IMR-90 (cell line): ENCODE data around the gene KRTAP10-1.

ENCODE experiments used
- BHLHE40 ChIP-seq: fragments of 150-350 bp; IDR thresholded peaks from 2 replicates; pipeline ENCODE4 v1.6.1; 2016; ENCODE audit warnings: mild to moderate bottlenecking, low read depth, low read length
- CEBPB ChIP-seq: IDR thresholded peaks from 2 replicates; pipeline ENCODE4 v1.6.1; 2012; ENCODE audit warnings: low read depth, low read length, improper control_type of control experiment
- CHD1 ChIP-seq: IDR thresholded peaks from 2 replicates; pipeline ENCODE4 v1.6.1; 2012; ENCODE audit warnings: low read depth, low read length, improper control_type of control experiment
- CTCF ChIP-seq: conservative IDR thresholded peaks from 2 replicates; pipeline ENCODE4 v1.5.1; 2012; ENCODE audit warnings: mild to moderate bottlenecking, low read depth, low read length, improper control_type of control experiment
- POLR2A ChIP-seq: IDR thresholded peaks from 2 replicates; pipeline ENCODE4 v1.6.1; 2012; ENCODE audit warnings: mild to moderate bottlenecking, low read depth, low read length
- RAD21 ChIP-seq: IDR thresholded peaks from 2 replicates; pipeline ENCODE4 v1.6.1; 2012; ENCODE audit warnings: low read length, improper control_type of control experiment
- RCOR1 ChIP-seq: IDR thresholded peaks from 2 replicates; pipeline ENCODE4 v1.6.1; 2012; ENCODE audit warnings: mild to moderate bottlenecking, low read length, improper control_type of control experiment; ENCODE audit not compliant: insufficient replicate concordance
- USF2 ChIP-seq: fragments of 150-350 bp; IDR thresholded peaks from 2 replicates; pipeline ENCODE4 v1.6.1; 2017; ENCODE audit warnings: mild to moderate bottlenecking, antibody characterized with exemption, low read length, low read depth

DNA sequence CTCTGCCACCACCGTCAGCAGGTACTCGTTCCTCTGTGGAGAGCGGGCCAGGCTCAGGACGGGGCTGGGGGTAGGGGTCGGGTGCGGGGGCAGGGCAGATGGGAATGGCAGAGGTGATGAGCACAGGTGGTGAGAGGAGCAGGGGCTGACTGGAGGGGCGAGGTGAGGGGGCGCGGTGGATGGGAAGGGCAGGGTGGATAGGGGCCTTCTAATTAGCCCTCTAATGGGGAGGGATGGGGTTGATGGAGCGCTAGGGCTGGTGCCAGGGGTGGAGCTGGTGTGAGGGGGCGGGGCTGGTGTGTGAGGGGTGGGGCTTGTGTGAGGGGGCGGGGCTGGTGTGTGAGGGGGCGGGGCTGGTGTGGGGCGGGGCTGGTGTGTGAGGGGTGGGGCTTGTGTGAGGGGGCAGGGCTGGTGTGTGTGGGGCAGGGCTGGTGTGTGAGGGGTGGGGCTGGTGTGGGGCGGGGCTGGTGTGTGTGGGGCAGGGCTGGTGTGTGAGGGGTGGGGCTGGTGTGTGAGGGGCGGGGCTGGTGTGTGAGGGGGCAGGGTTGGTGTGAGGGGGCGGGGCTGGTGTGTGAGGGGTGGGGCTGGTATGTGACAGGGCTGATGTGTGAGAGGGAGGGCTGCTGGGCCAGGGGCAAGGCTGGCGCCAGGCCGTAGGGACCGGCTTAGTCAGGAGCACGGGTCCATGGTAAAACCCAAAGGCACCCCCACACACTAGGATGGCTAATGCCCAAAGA lies 5.9 kb downstream of the KRTAP10-1 start:
- no peak for TF ChIP-seq CTCF
- TF ChIP-seq CHD1 = no peak
- TF ChIP-seq BHLHE40 = no peak
- no peak for TF ChIP-seq POLR2A
- no peak for TF ChIP-seq RAD21
- TF ChIP-seq RCOR1 = no peak
- no peak for TF ChIP-seq USF2
- TF ChIP-seq CEBPB = no peak
